A673 (cell line): Measurements from ENCODE around the gene MAML1. TPM values are rescaled to one million over a fixed set of nuclear protein-coding genes. Genes with fewer than 3 reads are reported as not detected.

Experiments
- BruUV-seq: library from RNA; stranded (reverse); fragments of 400-500 nt; replicated peaks from 2 replicates; lab custom pipeline; 2021; lab: Mats Ljungman, UMichigan
- CTCF ChIA-PET: fragments of 300-600 bp; sonication (Branson Sonifier 250); formaldehyde crosslinking; loops from one replicate; lab custom pipeline; 2022; ENCODE audit warnings: antibody characterized with exemption; lab: Charles Lee
- POLR2A ChIA-PET: fragments of 300-600 bp; sonication (Branson Sonifier 250); formaldehyde crosslinking; loops from one replicate; lab custom pipeline; 2022; ENCODE audit warnings: antibody characterized with exemption; ENCODE audit not compliant: low non-redundant PET; lab: Charles Lee
- DNase-seq: peaks from one replicate; pipeline ENCODE4 v3.0.0-alpha.2; 2015; ENCODE audit warnings: low spot score
- H3K27ac ChIP-seq: fragments of 200-600 bp; sonication (generic); 2 replicates; pipeline ENCODE4 v1.5.1; 2016; ENCODE audit warnings: mixed run types, low read depth, mild to moderate bottlenecking, mixed read lengths, antibody characterized with exemption, low read length; ENCODE audit not compliant: poor library complexity, severe bottlenecking
- H3K27me3 ChIP-seq: fragments of 200-600 bp; sonication (generic); replicated peaks from 2 replicates; pipeline ENCODE4 v1.6.1; 2017; ENCODE audit warnings: mixed run types, low read depth, mild to moderate bottlenecking, mixed read lengths, antibody characterized with exemption, low read length; ENCODE audit not compliant: insufficient read depth, poor library complexity
- H3K36me3 ChIP-seq: fragments of 200-600 bp; sonication (generic); 2 replicates; pipeline ENCODE4 v1.6.1; 2016; ENCODE audit warnings: mixed run types, mild to moderate bottlenecking, mixed read lengths, antibody characterized with exemption, low read length; ENCODE audit not compliant: insufficient read depth, poor library complexity, severe bottlenecking
- H3K4me1 ChIP-seq: fragments of 200-600 bp; sonication (generic); 2 replicates; pipeline ENCODE4 v1.6.1; 2017; ENCODE audit warnings: mixed run types, mild to moderate bottlenecking, mixed read lengths, antibody characterized with exemption, low read length; ENCODE audit not compliant: insufficient read depth, poor library complexity, severe bottlenecking
- H3K4me3 ChIP-seq: fragments of 200-600 bp; sonication (generic); 2 replicates; pipeline ENCODE4 v1.5.1; 2016; ENCODE audit warnings: low read depth, mixed run types, mild to moderate bottlenecking, mixed read lengths, low read length; ENCODE audit not compliant: poor library complexity, severe bottlenecking
- H3K9me3 ChIP-seq: fragments of 200-600 bp; sonication (generic); 2 replicates; pipeline ENCODE4 v1.6.1; 2016; ENCODE audit warnings: mixed run types, low read depth, mild to moderate bottlenecking, mixed read lengths, antibody characterized with exemption, low read length; ENCODE audit not compliant: poor library complexity, severe bottlenecking
- EZH2 ChIP-seq: fragments of 200-600 bp; sonication (generic); IDR thresholded peaks from 2 replicates; pipeline ENCODE4 v1.6.1; 2017; ENCODE audit warnings: borderline replicate concordance, low read depth, mild to moderate bottlenecking, mixed read lengths, antibody characterized with exemption, low read length; ENCODE audit not compliant: poor library complexity, severe bottlenecking
- intact Hi-C: fragments of 100-400 bp; cut with micrococcal nuclease; formaldehyde crosslinking; loops from one replicate; pipeline ENCODE4 v1.10.0; 2022; ENCODE audit not compliant: unreplicated experiment
- total RNA-seq: library from RNA; stranded (reverse); gene quantifications from 2 replicates; pipeline ENCODE4 v1.2.3, GENCODE V29; 2021
- TF ChIP-seq, protein P1 (sequence below): fragments of 300-800, 200-600 bp; sonication (generic); conservative IDR thresholded peaks from 2 replicates; pipeline ENCODE4 v1.5.1; 2017; ENCODE audit warnings: low read depth, mild to moderate bottlenecking, antibody characterized with exemption, low read length, moderate library complexity, mixed read lengths

Gene MAML1
- total RNA-seq, 1 experiment from 2014 or later: 34.3 TPM

DNA sequence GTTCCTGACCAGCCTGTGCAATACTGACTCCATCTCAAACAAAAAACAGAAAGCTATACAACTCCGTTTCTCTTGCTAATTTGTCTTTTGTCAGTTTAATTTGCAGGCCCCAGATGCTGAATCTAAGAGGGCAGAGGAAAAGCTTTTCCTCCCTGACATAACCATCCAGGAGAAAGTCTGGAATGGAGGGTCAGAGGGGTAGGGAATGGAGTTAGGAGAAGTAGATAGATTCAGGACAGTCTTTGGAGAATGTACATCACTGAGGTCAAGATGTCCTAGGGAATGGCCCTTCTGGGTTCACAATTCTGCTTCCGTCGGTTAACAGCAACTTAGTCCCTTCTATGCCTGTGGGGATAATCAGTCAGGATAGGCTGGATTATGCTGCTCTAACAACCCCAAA, 81.5 kb downstream of the MAML1 start:
- no peak for DNase-seq
- H3K36me3 ChIP-seq: peaks cover 7% of the 10 kb centered on the region
- no peak for TF ChIP-seq EZH2
- TF ChIP-seq, protein P1, sequence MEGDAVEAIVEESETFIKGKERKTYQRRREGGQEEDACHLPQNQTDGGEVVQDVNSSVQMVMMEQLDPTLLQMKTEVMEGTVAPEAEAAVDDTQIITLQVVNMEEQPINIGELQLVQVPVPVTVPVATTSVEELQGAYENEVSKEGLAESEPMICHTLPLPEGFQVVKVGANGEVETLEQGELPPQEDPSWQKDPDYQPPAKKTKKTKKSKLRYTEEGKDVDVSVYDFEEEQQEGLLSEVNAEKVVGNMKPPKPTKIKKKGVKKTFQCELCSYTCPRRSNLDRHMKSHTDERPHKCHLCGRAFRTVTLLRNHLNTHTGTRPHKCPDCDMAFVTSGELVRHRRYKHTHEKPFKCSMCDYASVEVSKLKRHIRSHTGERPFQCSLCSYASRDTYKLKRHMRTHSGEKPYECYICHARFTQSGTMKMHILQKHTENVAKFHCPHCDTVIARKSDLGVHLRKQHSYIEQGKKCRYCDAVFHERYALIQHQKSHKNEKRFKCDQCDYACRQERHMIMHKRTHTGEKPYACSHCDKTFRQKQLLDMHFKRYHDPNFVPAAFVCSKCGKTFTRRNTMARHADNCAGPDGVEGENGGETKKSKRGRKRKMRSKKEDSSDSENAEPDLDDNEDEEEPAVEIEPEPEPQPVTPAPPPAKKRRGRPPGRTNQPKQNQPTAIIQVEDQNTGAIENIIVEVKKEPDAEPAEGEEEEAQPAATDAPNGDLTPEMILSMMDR: no peak
- H3K27ac ChIP-seq: no peak overlapping the region
- no TSS peak for BruUV-seq
- no peaks in the 10 kb centered on the region for H3K4me1 ChIP-seq
- ChIA-PET CTCF (no interaction called here), POLR2A (no interaction called here)
- no peaks in the 10 kb centered on the region for H3K9me3 ChIP-seq
- H3K27me3 ChIP-seq: no peaks in the 10 kb centered on the region
- H3K4me3 ChIP-seq: no peak overlapping the region
- intact Hi-C loops: no loop called here

- CTCF ChIA-PET: no interaction called here
- intact Hi-C loops: no loop called here
- peaks cover 10% of the 10 kb centered on the region for H3K4me1 ChIP-seq
- H3K27me3 ChIP-seq: no peaks in the 10 kb centered on the region
- H3K4me3 ChIP-seq: no peak overlapping the region
- POLR2A ChIA-PET: no interaction called here
- H3K36me3 ChIP-seq: peaks cover 7% of the 10 kb centered on the region
- no peaks in the 10 kb centered on the region for H3K9me3 ChIP-seq
- no peak overlapping the region for H3K27ac ChIP-seq
- no TSS peak for BruUV-seq
- no peak for DNase-seq
- TF ChIP-seq EZH2: no peak
- TF ChIP-seq, protein P1: no peak
These were observed 83.0 kb downstream of the MAML1 start for GRCh38 chr5:179815491-179816249.

DNA sequence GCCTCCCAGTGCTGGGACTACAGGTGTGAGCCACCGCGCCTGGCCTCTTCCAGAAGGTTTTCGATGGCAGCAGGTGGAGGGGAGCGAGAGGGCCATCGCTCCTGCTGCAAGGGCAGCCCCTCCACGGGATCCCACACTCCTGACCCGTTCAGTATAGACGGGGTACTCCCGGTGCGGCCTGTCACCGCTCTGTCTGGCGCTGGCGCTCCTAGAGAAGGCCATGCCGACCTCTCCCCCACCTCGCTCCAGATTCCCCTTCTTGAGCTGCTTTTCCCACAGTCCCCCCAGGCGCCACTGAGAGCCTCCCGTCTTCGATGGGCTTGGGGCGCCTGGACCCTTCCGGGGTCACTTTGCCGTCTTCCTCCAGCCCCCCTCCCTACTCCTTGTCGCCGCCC, 83.8 kb downstream of the MAML1 start:
- intact Hi-C loops: no loop called here
- no peak overlapping the region for H3K27ac ChIP-seq
- BruUV-seq: no TSS peak
- H3K36me3 ChIP-seq: peaks cover 7% of the 10 kb centered on the region
- TF ChIP-seq, protein P1: no peak
- no peak for TF ChIP-seq EZH2
- CTCF ChIA-PET: no interaction called here
- H3K9me3 ChIP-seq: no peaks in the 10 kb centered on the region
- no peak overlapping the region for H3K4me3 ChIP-seq
- no peak for DNase-seq
- peaks cover 10% of the 10 kb centered on the region for H3K4me1 ChIP-seq
- POLR2A ChIA-PET: no interaction called here
- H3K27me3 ChIP-seq: no peaks in the 10 kb centered on the region
